Measurements from ENCODE around the gene PRR11. TPM values are rescaled to one million over a fixed set of nuclear protein-coding genes. Genes with fewer than 3 reads are reported as not detected.

Gene PRR11
- total RNA-seq, 1 experiment from 2014 or later = 109 TPM

- no peak for DNase-seq
- CTCF ChIA-PET = no interaction called here
Observed at GRCh38 chr17:59145571-59146096, 9.9 kb upstream of the PRR11 start.

GRCh38 chr17:59149051-59149450 lies 6.5 kb upstream of the PRR11 start:
- H3K9me2 ChIP-seq (ENCODE audit: insufficient read depth) = no peaks in the 10 kb centered on the region
- H2AFZ ChIP-seq = no peak overlapping the region
- TF ChIP-seq EZH2 (IDR thresholded peaks at IDR 0.05; ENCODE audit: low read depth) (no peak), CTCF (conservative IDR thresholded peaks at IDR 0.05) (no peak)
- no TSS peak for BruUV-seq (replicated peaks)
- H4K20me1 ChIP-seq (ENCODE audit: insufficient read depth) = 0 out of 2 replicates have a peak, but pooled peaks cover 4% of the 10 kb centered on the region
- peak overlapping the region; percentile 13 for H3K27ac ChIP-seq
- peak overlapping the region; percentile 26 for H3K4me2 ChIP-seq
- peak; percentile 7 to 73 for DNase-seq
- no peak overlapping the region for H3K4me3 ChIP-seq
- H3K27me3 ChIP-seq (ENCODE audit: insufficient read depth, low read depth) = no peaks in the 10 kb centered on the region
- H3K4me1 ChIP-seq (replicated peaks; ENCODE audit: insufficient read depth) = peaks cover 42% of the 10 kb centered on the region
- H3K79me2 ChIP-seq (ENCODE audit: low read depth) = peaks cover 99% of the 10 kb centered on the region
- POLR2A ChIA-PET (ENCODE audit: unreplicated experiment) = interaction anchor here (0.6 kb wide), 1 partner anchor 56 kb away, joined by 3 read pairs; no protein-coding TSS in a partner anchor
- peaks cover 16% of the 10 kb centered on the region for H3F3A ChIP-seq (ENCODE audit: insufficient read depth, low read depth)
- peaks cover 9% of the 10 kb centered on the region; the same call in 1 of the 2 replicates for H3K36me3 ChIP-seq (ENCODE audit: low read depth)
- CTCF ChIA-PET = no interaction called here
- H3K9me3 ChIP-seq (ENCODE audit: insufficient read depth, low read depth) = no peaks in the 10 kb centered on the region
- intact Hi-C loops (cut with micrococcal nuclease; ENCODE audit: unreplicated experiment) = no loop called here

More at GRCh38 chr17:59145571-59146096, 9.9 kb upstream of the PRR11 start:
- Histone ChIP-seq H3K4me1 (replicated peaks; ENCODE audit: insufficient read depth) (peaks cover 18% of the 10 kb centered on the region), H3K27me3 (ENCODE audit: insufficient read depth, low read depth) (no peaks in the 10 kb centered on the region), H3K9me3 (ENCODE audit: insufficient read depth, low read depth) (no peaks in the 10 kb centered on the region), H3K79me2 (ENCODE audit: low read depth) (peaks cover 85% of the 10 kb centered on the region), H3K4me2 (no peak overlapping the region), H3F3A (ENCODE audit: insufficient read depth, low read depth) (peaks cover 13% of the 10 kb centered on the region), H4K20me1 (ENCODE audit: insufficient read depth) (0 out of 2 replicates have a peak, but pooled peaks cover 4% of the 10 kb centered on the region), H3K36me3 (ENCODE audit: low read depth) (peaks cover 7% of the 10 kb centered on the region; the same call in 1 of the 2 replicates), H2AFZ (no peak overlapping the region), H3K9me2 (ENCODE audit: insufficient read depth) (no peaks in the 10 kb centered on the region), H3K27ac (no peak overlapping the region), H3K4me3 (no peak overlapping the region)
- POLR2A ChIA-PET (ENCODE audit: unreplicated experiment) = no interaction called here
- TF ChIP-seq EZH2 (IDR thresholded peaks at IDR 0.05; ENCODE audit: low read depth) = no peak
- no peak for TF ChIP-seq CTCF (conservative IDR thresholded peaks at IDR 0.05)
- intact Hi-C loops (cut with micrococcal nuclease; ENCODE audit: unreplicated experiment) = no loop called here
- no TSS peak for BruUV-seq (replicated peaks)

- no peak overlapping the region for H3K4me3 ChIP-seq
- no peak for DNase-seq
- no peaks in the 10 kb centered on the region for H3K9me2 ChIP-seq (ENCODE audit: insufficient read depth)
- no TSS peak for BruUV-seq (replicated peaks)
- H3F3A ChIP-seq (ENCODE audit: insufficient read depth, low read depth) = peaks cover 24% of the 10 kb centered on the region
- no peaks in the 10 kb centered on the region for H3K9me3 ChIP-seq (ENCODE audit: insufficient read depth, low read depth)
- CTCF ChIA-PET = no interaction called here
- H3K79me2 ChIP-seq (ENCODE audit: low read depth) = peaks cover 94% of the 10 kb centered on the region
- H3K27ac ChIP-seq = peak overlapping the region; percentile 13; the same call in 1 of the 2 replicates
- H2AFZ ChIP-seq = no peak overlapping the region
- no peak overlapping the region for H3K4me2 ChIP-seq
- 0 out of 2 replicates have a peak, but pooled peaks cover 3% of the 10 kb centered on the region for H3K36me3 ChIP-seq (ENCODE audit: low read depth)
- 0 out of 2 replicates have a peak, but pooled peaks cover 4% of the 10 kb centered on the region for H4K20me1 ChIP-seq (ENCODE audit: insufficient read depth)
- TF ChIP-seq EZH2 (IDR thresholded peaks at IDR 0.05; ENCODE audit: low read depth) (no peak), CTCF (conservative IDR thresholded peaks at IDR 0.05) (no peak)
- no peaks in the 10 kb centered on the region for H3K27me3 ChIP-seq (ENCODE audit: insufficient read depth, low read depth)
- POLR2A ChIA-PET (ENCODE audit: unreplicated experiment) = interaction anchor here (0.7 kb wide), 1 partner anchor 91 kb away, joined by 4 read pairs; no protein-coding TSS in a partner anchor
- intact Hi-C loops (cut with micrococcal nuclease; ENCODE audit: unreplicated experiment) = no loop called here
- H3K4me1 ChIP-seq (replicated peaks; ENCODE audit: insufficient read depth) = peaks cover 42% of the 10 kb centered on the region
Observed at GRCh38 chr17:59149841-59150511, 5.6 kb upstream of the PRR11 start.
